Measurements from ENCODE around the gene FCGR2B.

- TF ChIP-seq CTCF (IDR thresholded peaks at IDR 0.05) = no peak
- TF ChIP-seq POLR2A (IDR thresholded peaks at IDR 0.05) = no peak
Observed at GRCh38 chr1:161721738-161722343, 58.9 kb downstream of the FCGR2B start.
